Stimulated activated CD4-positive, alpha-beta T cell treated with anti-CD3 and anti-CD28 coated beads, TNF-alpha, amount 100 ng/mL, for 48 hours (primary cell): Measurements from ENCODE around the gene PCMT1.
"Not testable (repeated sequence)": the region's sequence is repeated elsewhere in the genome, so short reads cannot be mapped to it uniquely, and the experiment has no call there.

Source experiments
- DNase-seq, 3 donors: peaks; one replicate each; pipeline ENCODE4 v3.0.0-alpha.2; 2020; ENCODE audit warnings: low read depth in 3 of 3

The PCMT1 gene

GRCh38 chr6:149820506-149820905 is 71.0 kb downstream of the PCMT1 start:
- no peak for DNase-seq

DNA sequence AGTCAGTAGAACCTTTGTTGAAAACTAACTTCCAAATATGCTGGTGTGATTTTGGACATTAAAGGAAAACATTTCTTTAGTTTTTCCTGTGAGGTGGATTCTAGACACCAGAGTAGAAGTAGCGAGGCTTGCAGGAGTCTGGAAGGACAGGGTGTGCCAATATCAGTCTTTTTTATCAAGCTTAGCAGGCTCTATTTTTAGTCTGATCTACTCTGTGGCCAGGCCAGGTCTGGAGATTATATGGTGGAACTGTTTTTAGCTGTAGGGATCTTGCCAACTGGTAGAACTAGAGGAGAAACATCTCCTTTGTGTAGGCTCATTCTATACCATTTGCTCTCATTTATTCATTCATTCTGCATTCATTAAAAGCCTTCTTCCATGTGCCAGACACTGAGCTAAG is 72.0 kb downstream of the PCMT1 start:
- DNase-seq: no peak

DNA sequence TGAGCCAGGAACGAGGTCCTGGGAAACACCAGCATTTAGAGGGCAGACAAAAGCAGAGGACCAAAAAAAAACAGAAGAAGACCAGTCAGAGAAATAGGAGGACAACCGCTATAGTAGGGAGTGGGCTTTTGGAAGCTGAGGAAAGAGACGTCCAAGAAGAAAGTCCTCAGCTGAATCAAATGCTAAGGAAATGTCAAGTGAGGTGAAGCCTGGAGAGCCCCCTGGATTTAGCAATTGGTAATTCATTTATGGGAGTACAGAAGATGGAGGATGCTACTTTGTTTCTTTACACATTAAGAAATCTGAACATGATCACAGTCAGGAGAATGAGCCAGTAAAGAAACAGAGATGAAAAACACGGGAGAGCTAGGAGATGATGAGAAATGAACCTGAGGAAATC is 73.5 kb downstream of the PCMT1 start:
- DNase-seq: no peak

GRCh38 chr6:149825292-149825691 is 75.8 kb downstream of the PCMT1 start:
- no peak for DNase-seq

GRCh38 chr6:149830731-149831307 is 81.3 kb downstream of the PCMT1 start:
- no peak for DNase-seq

- DNase-seq: no peak
Observed at GRCh38 chr6:149831308-149831820, 81.8 kb downstream of the PCMT1 start.

- no peak for DNase-seq
Observed at GRCh38 chr6:149833651-149834050, 84.1 kb downstream of the PCMT1 start.

DNA sequence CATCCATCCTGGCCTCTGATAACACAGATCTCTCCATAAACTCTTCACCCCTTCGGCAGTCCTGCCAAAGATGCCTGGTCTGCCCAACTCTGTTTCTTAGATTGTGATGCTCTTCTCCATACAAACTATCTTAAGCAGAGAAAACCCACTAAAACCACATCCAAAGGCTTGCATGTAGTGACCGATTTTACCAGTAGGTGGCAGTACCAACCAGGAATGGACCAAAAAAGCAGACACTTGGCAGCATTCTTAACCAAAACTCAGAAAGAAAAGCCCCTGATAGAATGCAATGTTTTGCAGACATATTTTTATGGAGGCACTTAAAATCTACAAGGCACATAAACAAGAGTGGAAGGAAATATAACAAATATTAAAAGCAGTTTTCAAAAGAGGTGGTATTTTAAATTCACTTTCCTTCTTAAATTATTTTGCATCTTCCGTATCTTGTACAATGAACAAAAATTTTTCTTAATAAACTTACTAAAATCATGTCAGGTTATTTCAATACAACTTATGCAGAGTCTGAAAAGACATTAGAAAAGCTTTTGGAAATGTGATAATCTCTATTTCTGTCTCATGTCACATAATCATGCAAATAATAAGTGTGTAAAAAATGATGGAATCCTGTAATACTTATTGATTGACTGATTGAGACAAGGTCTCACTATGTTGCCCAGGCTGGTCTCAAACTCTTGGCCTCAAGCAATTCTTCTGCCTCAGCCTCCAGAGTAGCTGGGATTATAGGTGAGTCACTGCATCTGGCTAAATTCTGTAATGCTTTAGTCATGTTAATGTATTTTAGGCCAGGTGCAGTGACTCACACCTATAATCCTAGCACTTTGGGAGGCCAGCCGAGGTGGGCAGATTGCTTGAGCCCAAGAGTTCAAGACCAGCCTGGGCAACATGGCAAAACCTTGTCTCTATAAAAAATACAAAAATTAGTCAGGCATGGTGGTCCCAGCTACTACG is 85.3 kb downstream of the PCMT1 start:
- peak; percentile 18 to 55 (median 53) for DNase-seq

- peak in 2 of 3 donors; percentile 28 to 30 for DNase-seq
Observed at GRCh38 chr6:149840345-149841075, 91.0 kb downstream of the PCMT1 start.

GRCh38 chr6:149842331-149842730 is 92.8 kb downstream of the PCMT1 start:
- no peak for DNase-seq

GRCh38 chr6:149843051-149843633 is 93.6 kb downstream of the PCMT1 start:
- no peak for DNase-seq

GRCh38 chr6:149844036-149844435 is 94.5 kb downstream of the PCMT1 start:
- not testable (repeated sequence) for DNase-seq

- DNase-seq: no peak
Observed at GRCh38 chr6:149844480-149844879, 94.9 kb downstream of the PCMT1 start.

DNA sequence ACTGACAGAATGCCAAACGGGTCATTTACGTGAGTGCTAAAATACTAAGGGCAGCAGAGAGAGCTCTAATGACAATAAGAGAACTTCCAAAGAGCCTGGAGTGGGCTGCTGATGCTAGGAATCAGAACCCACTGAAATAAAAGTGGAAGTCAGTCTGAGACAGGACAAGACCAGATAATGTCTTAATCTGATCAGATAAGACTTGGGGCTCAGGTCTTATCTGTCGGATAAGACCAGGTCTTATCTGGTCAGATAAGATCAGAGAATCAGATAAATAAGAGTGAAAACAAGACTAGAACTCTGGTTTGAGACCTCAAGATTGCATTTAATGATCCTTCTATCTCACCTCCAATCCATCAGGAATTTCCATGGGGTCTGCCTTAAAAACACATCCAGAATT is 96.0 kb downstream of the PCMT1 start:
- DNase-seq: no peak

DNA sequence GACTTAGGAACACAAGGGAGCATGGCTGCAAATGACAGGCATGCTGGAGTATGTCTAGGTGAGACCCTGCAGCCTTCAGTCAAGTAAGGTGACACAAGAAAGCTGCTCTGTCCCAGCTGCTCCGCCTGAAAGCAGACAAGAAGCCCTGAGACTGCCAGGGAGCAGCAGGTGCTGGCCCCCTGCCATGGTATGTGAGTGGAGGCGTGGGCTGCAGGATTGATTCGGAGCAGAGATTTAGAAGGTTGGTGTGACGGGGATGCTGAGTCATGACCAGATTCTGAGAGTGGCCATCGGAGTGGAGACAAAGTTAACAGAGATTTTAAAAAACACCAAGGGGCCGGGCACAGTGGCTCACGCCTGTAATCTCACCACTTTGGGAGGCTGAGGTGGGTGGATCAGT is 96.8 kb downstream of the PCMT1 start:
- no peak for DNase-seq

- DNase-seq: no peak
Observed at GRCh38 chr6:149847939-149848267, 98.4 kb downstream of the PCMT1 start.

GRCh38 chr6:149848343-149848742 is 98.8 kb downstream of the PCMT1 start:
- not testable (repeated sequence) for DNase-seq

- DNase-seq: no peak
Observed at GRCh38 chr6:149851461-149852110, 102.0 kb downstream of the PCMT1 start.

DNA sequence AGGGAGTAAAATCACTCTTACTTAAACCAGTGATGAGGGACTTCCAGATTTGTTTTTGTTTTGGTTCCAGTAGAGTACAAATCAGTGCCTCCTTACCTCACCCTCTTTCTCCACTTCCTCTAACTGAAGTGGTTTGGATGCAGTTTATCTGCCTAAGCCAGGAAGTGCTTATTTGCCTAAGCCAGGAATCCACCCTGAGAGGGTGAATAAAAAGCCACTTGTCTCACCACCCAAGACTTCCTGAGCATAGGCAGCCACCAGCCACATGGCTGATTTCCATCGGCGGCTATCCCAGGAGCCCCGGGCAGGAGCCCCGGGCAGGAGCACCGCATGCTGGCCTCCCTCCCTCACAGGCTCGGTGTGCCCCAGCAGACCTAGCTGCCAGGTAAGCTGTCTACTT is 102.6 kb downstream of the PCMT1 start:
- DNase-seq: no peak

DNA sequence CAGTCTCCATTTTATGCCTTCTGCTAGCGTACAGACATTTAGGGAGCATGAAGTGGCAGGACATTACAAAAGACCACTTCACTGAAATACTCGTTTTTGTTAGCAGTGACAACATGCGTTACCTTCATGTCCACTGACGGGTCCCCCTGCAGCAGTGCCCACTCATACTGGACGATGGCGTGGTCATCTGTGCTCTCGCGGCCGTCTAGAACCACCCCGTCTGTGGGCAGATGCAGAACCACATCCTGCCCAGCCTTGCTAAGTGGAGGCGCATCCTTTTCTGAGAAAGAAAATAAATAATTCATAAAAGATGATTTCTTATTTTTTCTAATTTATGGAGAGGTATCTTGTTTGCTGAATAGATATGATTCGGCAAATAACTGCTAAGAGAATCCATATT is 103.3 kb downstream of the PCMT1 start:
- DNase-seq: no peak

DNA sequence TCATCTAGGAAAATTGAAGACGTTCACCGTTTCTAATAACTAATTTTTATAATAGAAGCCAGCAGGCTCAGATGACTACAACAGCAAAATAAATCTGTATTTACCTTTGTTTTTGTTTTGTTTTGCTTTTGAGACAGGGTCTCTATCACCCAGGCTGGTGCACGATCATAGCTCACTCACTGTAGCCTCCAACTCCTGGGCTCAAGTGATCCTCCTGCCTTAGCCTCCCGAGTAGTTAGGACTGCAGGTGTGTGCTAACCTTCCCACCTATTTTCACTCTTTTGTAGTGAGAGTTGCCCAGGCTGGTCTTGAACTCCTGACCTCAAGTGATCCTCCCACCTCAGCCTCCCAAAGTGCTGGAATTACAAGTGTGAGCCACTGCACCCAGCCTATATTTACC is 104.5 kb downstream of the PCMT1 start:
- not testable (repeated sequence) for DNase-seq

DNA sequence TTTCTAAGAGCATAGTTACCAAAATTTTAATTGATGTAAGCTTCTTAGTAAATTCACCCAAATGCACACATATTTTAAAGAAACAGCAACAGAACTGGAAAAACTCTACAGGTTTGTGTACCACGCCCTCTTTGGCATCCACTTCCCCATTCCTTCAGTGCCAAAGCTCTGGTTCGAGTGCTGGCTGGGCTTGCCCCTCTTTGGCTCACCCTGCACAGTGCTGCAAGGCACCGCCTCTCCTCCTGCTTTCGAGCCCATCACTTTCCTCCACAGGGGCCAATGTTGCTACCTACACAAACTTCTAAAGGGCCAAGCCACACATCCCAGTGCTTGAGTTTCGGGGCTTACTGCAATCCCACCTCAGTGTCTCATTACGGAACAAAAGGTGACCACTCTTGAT is 105.0 kb downstream of the PCMT1 start:
- DNase-seq: no peak
